Suppressor macrophage treated with lipopolysaccharide for 1 hour (primary cell): ENCODE measurements around the gene MAN1C1.
"Not testable (repeated sequence)": the region's sequence is repeated elsewhere in the genome, so short reads cannot be mapped to it uniquely, and the experiment has no call there.

Experiments used
- DNase-seq, 3 donors: peaks; one replicate each; pipeline ENCODE4 v3.0.0-alpha.2; 2020 to 2022

The MAN1C1 gene

DNA sequence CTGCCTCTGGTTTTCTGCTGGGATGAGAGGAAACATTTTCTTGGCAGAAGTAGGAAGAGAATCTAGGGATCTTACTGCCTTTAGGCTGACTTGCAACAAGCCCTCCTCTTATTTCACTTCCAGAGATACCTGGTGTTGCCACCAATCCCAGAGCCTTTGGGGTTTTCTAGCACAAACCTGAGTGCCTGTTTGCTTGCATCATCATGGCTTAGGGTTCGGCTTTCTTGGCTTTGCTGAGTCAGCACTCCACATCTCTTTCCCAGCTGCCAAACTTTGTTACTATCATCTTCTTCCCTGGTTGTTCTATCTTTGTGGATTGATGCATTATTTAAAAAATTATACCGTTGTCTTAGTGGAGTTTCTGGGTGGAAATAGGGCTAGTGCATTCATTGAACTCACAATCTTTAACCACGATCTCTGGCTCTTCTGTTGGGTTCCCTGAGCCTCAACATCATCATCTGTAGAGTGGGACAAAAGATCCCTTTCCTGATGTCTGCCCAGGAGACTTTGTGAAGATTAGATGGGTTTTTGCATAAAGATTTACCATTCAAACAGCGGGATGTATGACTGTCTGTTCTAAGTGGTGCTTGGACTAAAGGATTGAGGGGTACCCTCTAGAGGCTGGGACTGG is 106.8 kb downstream of the MAN1C1 start:
- no peak for DNase-seq

DNA sequence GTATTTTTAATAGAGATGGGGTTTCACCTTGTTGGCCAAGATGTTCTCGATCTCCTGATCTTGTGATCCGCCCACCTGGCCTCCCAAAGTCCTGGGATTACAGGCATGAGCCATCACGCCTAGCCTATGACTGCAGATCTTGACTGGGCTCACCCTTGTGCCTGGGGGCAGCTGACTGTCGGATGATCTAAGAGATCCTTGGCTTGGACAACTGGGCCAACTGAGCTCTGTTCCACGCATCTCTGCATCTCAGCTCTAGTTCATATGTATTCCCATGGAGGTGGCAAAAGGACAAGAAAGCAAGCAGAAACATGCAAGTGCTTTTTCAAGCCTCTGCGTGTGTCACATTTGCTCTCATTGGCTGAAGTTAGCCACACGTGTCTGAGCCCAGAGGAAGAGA is 107.6 kb downstream of the MAN1C1 start:
- no peak for DNase-seq

DNA sequence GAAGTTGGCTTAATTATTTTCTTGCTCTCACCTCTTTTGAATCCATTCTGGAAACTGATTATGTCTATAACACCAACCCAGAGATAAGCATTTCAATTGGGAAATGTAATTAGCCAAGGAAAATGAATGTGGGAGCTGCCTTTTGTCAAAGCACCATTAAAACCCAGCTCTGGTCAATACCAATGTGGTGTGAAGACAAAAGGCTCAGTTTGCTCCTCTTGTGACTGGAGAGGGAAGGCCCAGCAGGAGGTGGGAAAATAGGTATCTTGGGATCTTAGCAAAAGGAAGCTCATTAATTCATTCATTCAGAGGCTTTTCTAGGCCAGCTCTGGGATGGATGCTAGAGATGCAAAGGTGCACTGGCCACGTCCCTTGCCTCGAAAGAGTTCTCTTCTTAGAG is 108.4 kb downstream of the MAN1C1 start:
- DNase-seq, result no peak

DNA sequence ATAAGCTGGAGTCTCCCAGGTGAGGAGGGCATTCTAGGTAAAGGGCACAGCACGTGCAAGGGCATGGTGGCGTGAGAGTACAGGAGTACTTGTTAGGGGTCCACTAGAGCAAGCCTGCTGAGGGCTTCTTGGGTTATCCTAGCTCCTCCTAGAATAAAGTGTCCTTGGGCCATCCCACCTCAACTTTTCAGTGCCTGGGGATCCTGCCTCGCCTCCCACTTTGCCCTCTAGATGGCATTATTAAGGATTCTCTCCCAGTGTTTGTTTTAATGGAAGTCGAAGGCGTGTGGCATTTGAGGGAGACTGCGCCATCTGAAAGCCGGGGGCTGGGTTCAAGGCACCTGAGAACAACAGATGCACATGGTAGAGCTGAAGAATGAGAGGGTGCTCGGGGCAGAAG is 108.9 kb downstream of the MAN1C1 start:
- no peak for DNase-seq

DNA sequence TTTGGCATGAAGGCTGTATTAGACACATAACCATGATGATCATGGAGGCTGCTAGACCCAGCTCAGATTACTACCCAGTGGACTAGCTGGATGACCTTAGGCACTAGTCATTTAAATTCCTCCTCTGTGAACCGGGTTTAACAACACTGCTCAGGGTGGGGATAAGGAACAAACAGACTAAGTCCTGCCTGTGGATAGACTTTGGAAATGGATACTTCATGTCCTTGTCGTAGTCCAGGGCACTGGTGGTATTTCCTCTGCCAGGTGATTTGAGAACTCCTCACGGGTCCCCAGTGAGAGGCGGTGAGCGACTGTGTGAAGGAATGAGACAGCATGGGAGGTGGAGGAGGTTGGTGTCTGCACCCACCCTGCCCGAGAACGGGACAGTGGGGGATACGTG is 110.5 kb downstream of the MAN1C1 start:
- no peak for DNase-seq

DNA sequence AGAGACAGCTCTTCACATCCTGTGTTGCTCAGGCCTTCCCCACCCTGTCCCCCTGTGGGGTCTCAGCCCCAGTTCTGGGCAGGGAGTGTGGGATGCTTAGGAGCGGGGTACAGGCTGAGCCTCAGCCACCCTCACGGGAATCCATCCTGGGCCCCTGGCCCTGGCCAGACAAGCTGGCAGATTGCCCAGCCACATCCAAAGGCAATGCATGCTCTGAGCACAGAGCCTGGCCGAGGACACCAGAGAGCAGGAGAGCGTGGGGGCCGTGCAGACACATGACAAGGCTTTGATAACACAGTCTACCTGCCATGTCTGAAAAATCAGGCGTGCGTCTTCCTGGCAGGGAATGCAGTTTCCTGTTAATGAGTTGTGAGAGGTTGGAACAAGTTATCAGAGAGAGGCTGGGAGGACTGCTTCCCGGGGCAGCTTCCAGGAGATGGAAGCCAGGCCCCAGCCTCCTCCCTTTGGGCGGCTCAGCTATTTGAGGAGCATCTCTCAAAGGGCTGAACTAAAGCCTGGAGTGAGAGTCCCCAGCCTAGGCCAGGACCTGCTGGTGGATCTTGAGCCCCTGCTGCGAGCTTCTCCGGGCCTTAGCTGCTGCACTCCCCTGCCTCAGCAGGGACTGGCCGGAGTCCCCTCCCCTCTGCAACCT is 111.2 kb downstream of the MAN1C1 start:
- no peak for DNase-seq

DNA sequence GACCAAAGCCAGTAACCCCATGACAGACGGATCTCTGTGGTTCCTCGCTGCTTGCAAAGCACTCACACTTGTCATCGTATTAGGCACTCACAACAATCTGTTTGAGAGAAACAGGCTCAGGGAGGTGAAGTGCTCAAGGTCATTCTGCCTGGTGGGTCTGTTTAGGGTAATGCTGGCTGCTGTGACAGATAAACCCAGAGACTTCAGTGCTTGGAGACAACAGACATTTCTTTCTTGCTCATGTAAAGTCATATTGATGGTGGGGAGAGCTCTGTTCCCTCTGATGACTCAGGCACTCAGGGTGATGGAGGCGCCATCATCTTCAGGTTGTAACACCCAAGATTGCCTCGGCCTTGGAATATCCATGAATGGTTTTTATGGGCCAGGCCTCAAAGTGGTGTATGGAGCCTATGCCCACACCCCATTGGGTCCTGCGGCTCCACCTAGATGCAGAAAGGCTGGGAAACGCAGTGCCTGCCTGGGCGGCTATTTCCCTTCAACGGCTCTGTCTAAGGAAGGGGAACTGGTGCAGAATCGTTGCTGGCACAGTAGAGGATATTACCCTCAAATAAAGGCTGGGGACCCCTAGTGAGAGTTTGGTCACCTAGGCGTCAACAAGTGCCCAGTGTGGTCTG is 111.8 kb downstream of the MAN1C1 start:
- DNase-seq, result no peak

DNA sequence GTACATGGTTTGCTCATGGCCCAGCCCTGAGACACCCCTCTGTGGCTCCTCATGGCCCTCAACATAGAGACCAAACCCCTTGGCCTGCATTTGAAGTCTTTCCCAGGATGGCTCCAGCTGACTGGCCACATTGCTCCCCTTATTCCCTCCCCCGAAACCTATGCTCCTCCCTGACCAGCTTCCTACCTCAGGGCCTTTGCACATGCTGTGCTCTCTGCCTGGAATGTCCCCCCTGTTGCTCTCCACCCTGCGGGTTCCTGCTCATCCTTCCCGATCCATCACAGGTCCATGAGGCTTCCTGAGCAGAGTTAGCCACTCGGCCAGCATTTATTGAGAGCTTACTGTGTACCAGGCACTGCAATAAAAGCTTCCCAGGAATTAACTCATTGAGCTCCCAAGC is 112.5 kb downstream of the MAN1C1 start:
- no peak for DNase-seq

DNA sequence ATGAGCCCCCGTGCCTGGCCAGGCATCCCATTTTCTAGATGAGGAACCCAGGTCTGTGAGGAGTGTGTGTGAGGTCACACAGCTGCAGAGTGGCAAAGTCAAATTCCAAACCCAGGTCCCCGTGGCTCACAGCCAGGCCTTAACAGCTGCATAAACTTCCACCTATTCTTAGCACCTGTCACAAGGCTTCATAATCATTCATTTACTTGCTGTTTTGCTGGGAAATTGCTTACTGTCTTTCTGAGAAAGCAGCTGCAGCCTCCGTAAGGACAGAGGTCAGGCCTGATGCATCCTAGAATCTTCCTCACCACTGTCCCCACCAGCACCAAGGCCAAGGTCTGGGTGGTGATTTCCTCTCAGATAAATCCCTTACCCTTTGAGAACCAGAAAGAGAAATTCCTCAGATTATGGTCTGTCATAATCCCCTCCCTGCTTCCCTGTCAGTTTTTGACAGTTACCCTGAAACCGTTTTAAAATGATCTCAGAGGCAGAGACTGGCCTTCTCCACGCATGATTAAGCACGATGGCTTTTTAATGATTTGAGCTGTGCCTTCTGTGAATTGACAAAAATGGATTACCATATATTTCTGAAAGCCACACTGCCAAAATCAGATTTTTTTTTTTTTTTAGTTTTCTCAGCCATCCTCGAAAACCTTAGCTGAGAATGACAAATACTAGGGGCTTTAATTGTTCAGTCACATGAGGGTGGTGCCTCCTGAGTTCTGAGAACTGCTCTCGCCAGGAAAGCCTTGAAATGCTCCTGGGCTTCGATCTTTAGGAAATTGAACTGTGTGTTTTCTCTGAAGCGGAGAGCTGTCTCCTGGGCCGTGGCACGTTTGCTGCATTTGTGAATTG is 113.4 kb downstream of the MAN1C1 start:
- DNase-seq, result no peak

DNA sequence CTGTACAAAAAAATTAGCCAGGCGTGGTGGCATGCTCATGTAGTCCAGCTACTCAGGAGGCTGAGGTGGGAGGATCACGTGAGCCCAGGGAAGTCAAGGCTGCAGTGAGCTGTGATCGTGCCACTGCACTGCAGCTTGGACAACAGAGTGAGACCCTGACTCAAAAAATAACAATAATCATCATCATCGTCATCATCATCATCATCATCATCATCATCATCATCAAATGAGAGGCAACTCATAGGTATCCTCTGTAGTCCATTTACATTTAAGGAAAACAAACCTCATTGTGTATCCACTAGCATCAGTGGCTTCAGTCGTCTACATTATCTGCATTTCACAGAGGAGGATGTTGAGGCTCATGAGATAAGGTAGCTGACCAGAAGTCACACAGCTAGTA is 114.6 kb downstream of the MAN1C1 start:
- DNase-seq, result no peak

DNA sequence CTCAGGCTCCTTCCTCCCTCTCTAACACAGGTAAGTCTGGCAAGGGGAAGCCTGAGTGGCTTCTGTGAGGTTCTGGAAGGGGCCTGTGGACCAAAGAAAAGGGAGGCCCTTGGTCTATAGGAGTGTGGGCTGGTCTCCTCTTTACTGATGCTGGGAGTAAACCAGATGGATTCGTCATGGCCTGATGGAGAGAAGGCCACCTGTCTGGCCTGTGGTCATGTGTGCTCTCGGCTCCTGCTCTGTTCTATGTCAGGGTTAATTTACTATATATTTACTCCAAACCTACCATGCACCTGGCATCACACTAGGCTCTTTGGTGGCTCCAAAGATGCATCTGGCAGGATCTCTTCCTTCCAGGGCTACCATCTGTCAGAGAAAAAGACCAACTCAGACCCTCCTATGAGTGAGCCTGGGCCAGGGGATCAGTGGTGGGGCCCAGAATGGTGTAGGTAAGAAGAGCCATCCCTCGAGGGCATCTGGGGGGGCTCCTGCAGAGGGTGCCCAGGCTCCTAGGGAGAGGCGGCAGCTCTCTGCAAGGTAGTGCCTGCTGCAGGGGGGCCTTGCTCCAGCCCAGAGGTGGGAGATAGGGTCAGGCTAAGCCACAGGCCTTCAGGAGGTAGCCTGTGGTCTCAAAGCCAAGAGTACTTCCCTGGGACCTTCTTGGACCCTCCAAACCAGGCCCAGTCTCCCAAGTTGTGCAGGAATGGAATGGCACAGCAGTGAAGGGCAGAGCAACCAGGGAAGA is 115.2 kb downstream of the MAN1C1 start:
- DNase-seq, result no peak

DNA sequence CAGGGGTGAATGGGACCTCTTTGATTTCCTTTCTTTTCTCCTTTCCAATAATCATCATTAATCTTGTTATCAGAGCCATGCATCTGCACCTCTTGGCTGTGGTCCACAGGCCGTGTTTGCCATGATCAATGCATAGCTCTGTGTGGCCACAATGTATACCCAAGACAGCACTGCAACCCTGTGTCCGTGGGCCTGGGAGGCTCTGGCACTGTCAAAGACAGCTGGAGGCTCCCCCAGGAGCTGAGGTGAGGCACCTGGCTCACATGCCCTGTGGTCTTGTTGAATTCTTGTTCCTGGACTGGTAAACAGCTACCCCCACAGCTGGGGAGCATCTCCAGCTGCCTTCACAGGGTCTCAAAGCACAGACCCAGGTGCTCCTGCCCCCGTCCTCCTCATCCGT is 116.2 kb downstream of the MAN1C1 start:
- DNase-seq, result no peak

DNA sequence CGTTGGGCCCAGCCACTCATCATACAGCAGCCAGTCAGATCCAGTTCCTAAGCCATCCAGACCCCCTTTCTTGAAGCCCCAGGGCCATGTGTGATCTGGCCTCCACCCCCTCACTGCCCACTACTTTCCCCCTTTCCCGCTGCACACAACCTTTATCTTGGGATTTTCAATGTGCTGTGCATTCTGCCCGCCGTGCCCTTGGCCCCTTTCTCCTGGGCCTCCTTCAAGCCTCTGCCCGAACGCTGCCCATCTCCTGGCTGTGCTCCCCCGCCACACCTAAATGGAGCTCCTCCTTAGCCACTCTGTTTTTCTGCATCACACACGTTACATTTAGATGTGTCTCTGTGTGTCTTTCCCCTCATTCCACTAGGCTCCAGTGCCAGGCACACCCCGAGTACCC is 116.7 kb downstream of the MAN1C1 start:
- DNase-seq, result no peak

DNA sequence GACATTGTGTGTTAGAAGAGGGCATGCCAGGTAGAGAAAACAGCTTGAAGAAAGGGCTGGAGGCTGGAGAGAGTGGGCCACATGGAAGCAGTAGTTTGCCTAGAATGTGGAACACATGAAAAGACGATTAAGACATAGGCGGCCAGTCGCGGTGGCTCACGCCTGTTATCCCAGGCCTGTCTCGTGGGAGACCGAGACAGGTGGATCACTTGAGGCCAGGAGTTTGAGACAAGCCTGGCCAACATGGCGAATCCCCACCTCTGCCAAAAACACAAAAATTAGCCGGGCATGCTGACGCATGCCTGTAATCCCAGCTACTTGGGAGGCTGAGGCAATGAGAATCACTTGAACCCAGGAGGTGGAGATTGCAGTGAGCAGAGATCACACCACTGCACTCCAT is 118.4 kb downstream of the MAN1C1 start:
- not testable (repeated sequence) for DNase-seq

DNA sequence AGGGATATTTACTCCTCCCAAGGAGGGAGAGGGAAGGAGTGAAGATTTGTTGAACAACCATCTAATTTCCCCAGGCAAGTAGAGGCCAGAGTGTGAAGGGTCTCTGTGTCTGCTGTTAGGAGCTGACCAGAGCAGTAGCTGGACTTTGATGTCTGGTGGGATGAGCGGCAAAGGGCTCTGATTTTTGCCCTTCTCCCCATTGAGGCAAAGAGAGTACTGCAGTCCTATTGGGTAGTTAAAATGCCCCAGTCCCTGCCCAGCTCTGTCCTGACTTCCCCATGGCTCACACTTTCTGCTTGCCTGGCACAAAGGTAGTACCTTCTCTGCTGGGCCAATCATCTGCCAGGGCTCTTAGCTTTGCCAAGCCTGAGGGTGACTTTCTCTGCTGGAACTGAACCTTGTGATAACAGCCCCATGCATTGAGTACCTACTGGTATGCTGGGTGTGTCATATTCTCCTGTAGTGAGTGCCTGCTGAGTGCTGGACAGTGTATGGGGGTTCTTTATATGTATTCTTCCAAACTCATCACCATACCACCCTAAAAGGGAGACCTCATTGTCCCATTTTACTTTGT is 119.5 kb downstream of the MAN1C1 start:
- DNase-seq, result no peak

DNA sequence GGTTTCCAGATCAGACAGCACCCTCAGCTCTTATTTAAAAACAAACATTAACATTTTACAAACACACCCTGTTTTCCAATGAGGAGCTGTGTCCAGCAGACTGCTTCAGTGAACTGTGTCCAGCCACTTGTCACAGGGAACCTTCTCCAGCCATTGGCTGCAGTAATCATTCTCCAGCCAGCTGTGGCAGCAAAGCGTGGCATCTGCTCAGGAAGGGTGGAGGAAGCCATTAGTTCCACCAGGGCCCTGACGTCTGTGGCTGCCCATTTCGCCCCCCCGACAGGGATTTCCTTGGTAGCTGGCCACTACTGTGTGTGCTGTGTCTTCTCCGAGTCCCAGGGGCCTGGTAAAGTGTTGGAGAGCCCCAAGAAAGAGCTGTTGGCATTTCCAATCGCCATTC is 120.5 kb downstream of the MAN1C1 start:
- DNase-seq, result no peak

DNA sequence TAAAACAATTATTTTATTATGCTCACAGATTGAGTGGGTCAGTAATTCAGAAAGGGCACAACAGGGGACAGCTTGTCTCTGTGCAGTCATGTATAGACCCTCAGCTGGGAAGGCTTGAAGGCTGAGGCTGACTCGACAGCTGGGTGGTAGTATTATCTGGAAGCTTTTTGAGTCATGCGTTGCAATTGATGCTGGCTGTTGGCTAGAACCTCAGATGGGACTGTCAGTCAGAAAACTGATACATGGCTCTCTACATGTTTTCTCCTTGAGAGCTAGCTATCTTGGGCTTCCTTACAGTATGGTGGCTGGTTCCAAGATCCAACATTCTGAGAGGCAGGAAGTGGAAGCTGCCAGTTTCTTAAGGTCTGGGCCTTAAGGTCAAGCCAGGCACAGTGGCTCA is 121.9 kb downstream of the MAN1C1 start:
- no peak for DNase-seq

DNA sequence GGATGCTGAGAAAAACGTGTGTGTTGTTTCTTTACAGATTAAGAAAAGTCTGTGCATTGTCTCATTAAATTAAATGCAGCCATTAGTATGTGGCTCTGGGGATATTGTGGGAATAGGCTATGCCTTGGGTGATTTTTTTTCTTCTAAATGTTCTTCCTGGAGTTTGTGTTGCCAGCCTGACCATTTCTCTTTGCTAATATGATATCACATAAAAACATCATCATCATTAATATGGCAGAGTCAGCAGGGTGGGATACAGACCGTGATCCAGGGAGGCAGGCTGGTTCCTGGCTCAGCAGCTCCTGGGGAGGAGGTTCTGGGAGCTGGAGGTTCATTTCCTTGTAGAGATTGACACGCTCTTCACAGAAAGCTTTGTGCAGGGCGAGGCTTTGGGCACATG is 122.8 kb downstream of the MAN1C1 start:
- DNase-seq, result no peak

DNA sequence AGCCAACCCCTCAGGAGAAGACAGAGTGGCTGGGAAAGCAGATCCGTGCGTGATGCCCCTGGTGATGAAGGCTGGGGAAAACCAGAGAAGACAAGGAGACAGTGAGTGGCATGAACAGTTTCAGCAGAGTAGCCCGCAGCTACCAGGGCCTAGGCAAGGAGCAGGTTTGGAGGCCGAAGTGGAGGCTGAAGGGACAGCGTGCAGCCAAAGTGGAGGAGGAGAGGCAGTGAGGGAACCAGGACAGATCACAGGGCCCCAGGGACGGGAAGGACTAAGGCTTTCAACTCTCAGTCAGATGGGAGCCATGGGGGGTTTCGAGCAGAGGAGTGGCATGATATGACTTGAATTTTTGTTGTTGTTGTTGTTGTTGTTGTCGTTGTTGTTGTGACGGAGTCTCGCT is 123.5 kb downstream of the MAN1C1 start:
- no peak for DNase-seq

DNA sequence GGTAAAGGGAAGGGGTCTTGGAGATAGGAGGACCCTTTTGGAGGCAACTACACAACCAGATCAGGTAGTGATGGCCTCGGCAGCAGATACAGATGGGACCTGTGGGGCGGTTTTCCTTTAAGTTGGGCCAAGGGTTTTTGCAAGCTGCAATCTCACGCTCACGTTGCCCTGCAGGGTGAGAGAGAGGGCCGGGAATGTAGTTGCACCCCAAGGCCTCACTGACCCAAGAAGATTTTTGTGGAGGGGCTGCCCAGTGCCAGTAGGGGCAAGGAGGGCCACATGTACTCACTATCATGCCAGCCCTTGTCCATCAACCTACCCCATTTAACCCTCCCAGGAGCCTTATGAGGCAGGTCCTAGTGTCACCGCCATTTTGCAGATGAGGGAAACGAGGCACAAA is 125.7 kb downstream of the MAN1C1 start:
- no peak for DNase-seq

DNA sequence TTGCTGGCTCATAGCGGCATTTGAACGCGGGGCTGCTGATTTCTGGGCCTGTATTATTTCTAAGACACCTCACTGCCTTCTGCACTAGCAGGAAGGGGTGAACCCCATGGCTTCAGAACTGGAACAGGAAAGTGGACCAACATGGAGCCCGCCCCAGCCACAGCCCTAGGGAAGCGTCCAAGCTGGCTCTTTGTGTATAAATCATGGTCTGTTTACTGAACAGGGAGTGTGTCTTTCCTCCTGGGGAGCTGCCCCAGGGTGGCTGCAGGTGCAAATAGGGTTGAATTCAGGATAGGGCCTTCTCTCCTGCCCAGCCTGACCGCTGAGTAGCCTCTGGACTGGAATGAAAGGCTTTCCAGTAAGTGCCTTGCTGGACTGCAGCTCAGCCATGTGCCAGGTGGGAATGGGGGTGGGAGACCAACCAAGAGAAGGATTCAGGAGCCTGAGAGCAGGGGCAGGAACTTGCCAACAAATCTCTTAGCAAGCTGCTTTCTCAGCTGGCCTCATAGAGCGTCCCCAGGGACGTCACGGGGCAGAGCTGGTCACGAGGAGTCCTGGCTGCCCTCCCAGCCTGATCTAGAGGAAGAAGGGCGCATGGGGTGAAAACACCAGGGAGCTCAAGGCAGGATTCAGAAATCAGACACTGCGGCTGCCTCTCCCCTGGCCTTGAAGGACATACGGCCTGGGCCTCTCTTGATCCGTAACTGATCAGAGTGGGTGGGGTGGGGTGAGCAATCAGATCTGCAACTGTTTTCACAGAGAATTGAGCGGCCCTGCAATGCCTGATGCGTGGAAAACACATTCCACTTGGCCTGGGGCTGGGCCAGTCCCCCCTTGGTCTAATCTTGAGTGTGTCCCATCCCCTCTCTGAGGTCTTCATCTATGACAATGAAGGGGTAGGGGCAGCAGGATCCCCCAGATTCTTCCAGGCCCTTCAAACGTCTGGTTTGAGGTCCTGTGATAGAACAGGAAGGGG is 126.9 kb downstream of the MAN1C1 start:
- DNase-seq, result no peak
